Gastrocnemius medialis (tissue), 4 donors: ENCODE results near the gene MYRF. TPM values are rescaled to one million over a fixed set of nuclear protein-coding genes. Genes with fewer than 3 reads are reported as not detected.

Experiments
- ATAC-seq, 2 donors: fragments of 150-250 bp; one replicate each; pipeline ENCODE4 v1.9.1; 2016
- DNase-seq, 2 donors: peaks; one replicate each; pipeline ENCODE4 v3.0.0-alpha.2; 2019
- H3K27ac ChIP-seq, 4 donors: fragments of 200-600 bp; sonication (generic); 1 replicate in 1 of 4; 2 replicates in 3 of 4; pipeline ENCODE4 v1.5.1; 2016 to 2018; ENCODE audit warnings: mild to moderate bottlenecking in 2 of 4, moderate library complexity in 1 of 4
- H3K27me3 ChIP-seq, 3 donors: fragments of 200-600 bp; sonication (generic) in 2 of 3; 1 replicate in 1 of 3; 2 replicates in 2 of 3; pipeline versions ENCODE4 v1.5.1 to v1.6.0; 2016 to 2019; ENCODE audit warnings: mild to moderate bottlenecking in 1 of 3, moderate library complexity in 1 of 3
- H3K36me3 ChIP-seq, 2 donors: fragments of 200-600 bp; sonication (generic) in 1 of 2; one replicate each; pipeline ENCODE4 v1.5.1; 2017 to 2018
- H3K4me1 ChIP-seq, 2 donors: fragments of 200-600 bp; sonication (generic) in 1 of 2; one replicate each; pipeline ENCODE4 v1.5.1; 2016 to 2017; ENCODE audit warnings: mild to moderate bottlenecking in 2 of 2
- H3K4me3 ChIP-seq, 4 donors: fragments of 200-600 bp; sonication (generic) in 3 of 4; 1 replicate in 1 of 4; 2 replicates in 3 of 4; pipeline ENCODE4 v1.5.1; 2016 to 2019; ENCODE audit warnings: mild to moderate bottlenecking in 2 of 4
- H3K9me3 ChIP-seq, 3 donors: fragments of 200-600 bp; sonication (generic) in 2 of 3; 1 replicate in 1 of 3; 2 replicates in 2 of 3; pipeline ENCODE4 v1.5.1; 2016 to 2019
- CTCF ChIP-seq, 5 experiments: fragments of 450-650 bp in 3 of 5; fragments of 200-600 bp in 2 of 5; sonication (generic) in 2 of 5; IDR thresholded peaks in 4 of 5; conservative IDR thresholded peaks in 1 of 5; 1 replicate in 4 of 5; 2 replicates in 1 of 5; pipeline ENCODE4 v1.5.1; 2016 to 2019; ENCODE audit warnings: antibody characterized with exemption in 5 of 5, mild to moderate bottlenecking in 3 of 5, moderate library complexity in 3 of 5
- POLR2A ChIP-seq, 2 donors: fragments of 450-650 bp; IDR thresholded peaks; one replicate each; pipeline ENCODE4 v1.6.1; 2017; ENCODE audit warnings: antibody characterized with exemption in 2 of 2, mild to moderate bottlenecking in 2 of 2, moderate library complexity in 2 of 2
- in situ Hi-C, 4 donors: fragments of 200-750 bp; cut with MboI; loops; one replicate each; pipeline versions ENCODE4 v1.15.0 to v1.8.0; 2017; ENCODE audit warnings: low sequenced_read_pairs in 4 of 4
- intact Hi-C: fragments of 100-400 bp; cut with DNase I; formaldehyde crosslinking; loops from one replicate; pipeline ENCODE4 v1.15.1; 2023; ENCODE audit warnings: low total_unique reads
- total RNA-seq, 4 donors: library from RNA; depleted of rRNA; stranded (reverse); fragments of >200 nt; gene quantifications; one replicate each; pipeline versions ENCODE4 v1.1.0 to v1.2.3, GENCODE V29; 2016

Gene MYRF
- total RNA-seq, 4 donors from 2014 or later = 0.07 TPM; not detected in 3

GRCh38 chr11:61764606-61765260 is 12.3 kb downstream of the MYRF start:
- Histone ChIP-seq H3K4me1 (no peaks in the 10 kb centered on the region), H3K9me3 (no peaks in the 10 kb centered on the region), H3K27ac (no peak overlapping the region), H3K36me3 (no peaks in the 10 kb centered on the region), H3K4me3 (no peak overlapping the region), H3K27me3 (peaks cover 7 to 17% (median 8%) of the 10 kb centered on the region in 3 donors)
- TF ChIP-seq CTCF (IDR thresholded peaks at IDR 0.05 in 4 of 5, conservative IDR thresholded peaks at IDR 0.05 in 1 of 5) (no peak), POLR2A (IDR thresholded peaks at IDR 0.05) (no peak)
- in situ Hi-C loops (no loop called here), intact Hi-C loops (no loop called here)
- DNase-seq (no peak), ATAC-seq (no peak)

DNA sequence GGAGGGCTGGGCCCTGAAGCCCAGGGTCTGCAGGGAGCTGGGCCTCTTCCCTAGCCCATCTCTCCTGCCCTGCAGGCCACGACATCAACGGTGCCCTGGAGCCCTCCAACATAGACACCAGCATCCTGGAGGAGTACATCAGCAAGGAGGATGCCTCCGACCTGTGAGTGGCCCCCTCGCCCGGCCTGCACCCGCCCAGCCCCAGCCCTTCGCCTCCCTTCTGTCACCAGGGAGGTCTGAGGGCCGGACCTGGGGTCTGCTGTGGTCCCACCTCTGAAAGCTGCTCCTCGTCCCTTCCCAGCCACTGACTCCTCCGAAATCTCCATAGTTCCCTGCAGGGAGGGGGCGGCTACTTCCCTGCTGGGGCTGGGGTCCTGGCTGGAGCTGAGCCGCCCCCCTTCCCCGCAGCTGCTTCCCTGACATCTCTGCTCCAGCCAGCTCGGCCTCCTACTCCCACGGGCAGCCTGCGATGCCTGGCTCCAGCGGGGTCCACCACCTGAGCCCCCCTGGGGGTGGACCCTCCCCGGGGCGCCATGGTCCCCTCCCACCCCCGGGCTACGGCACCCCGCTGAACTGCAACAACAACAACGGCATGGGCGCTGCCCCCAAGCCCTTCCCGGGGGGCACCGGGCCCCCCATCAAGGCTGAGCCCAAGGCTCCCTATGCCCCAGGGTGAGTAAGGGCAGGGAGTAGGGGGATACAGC is 13.3 kb downstream of the MYRF start:
- no peak for TF ChIP-seq CTCF (IDR thresholded peaks at IDR 0.05 in 4 of 5, conservative IDR thresholded peaks at IDR 0.05 in 1 of 5)
- TF ChIP-seq POLR2A (IDR thresholded peaks at IDR 0.05) = no peak
- in situ Hi-C loops = no loop called here

GRCh38 chr11:61766353-61766841 is 14.0 kb downstream of the MYRF start:
- DNase-seq (no peak), ATAC-seq (no peak)
- Histone ChIP-seq H3K36me3 (no peaks in the 10 kb centered on the region), H3K9me3 (no peaks in the 10 kb centered on the region), H3K27me3 (peaks cover 3 to 17% (median 8%) of the 10 kb centered on the region in 3 donors), H3K4me3 (no peak overlapping the region), H3K27ac (no peak overlapping the region), H3K4me1 (no peaks in the 10 kb centered on the region)
- in situ Hi-C loops = no loop called here
- intact Hi-C loops = no loop called here
- TF ChIP-seq POLR2A (IDR thresholded peaks at IDR 0.05) = no peak
- TF ChIP-seq CTCF (IDR thresholded peaks at IDR 0.05 in 4 of 5, conservative IDR thresholded peaks at IDR 0.05 in 1 of 5) = no peak

More for the DNA sequence above, 13.3 kb downstream of the MYRF start:
- intact Hi-C loops = no loop called here
- no peaks in the 10 kb centered on the region for H3K9me3 ChIP-seq
- no peak overlapping the region for H3K4me3 ChIP-seq
- no peaks in the 10 kb centered on the region for H3K4me1 ChIP-seq
- H3K27me3 ChIP-seq = peaks cover 7 to 17% (median 8%) of the 10 kb centered on the region in 3 donors
- DNase-seq (no peak), ATAC-seq (no peak)
- H3K27ac ChIP-seq = no peak overlapping the region
- no peaks in the 10 kb centered on the region for H3K36me3 ChIP-seq

GRCh38 chr11:61768376-61769076 is 16.1 kb downstream of the MYRF start:
- H3K4me1 ChIP-seq = no peaks in the 10 kb centered on the region
- no peaks in the 10 kb centered on the region for H3K36me3 ChIP-seq
- no peaks in the 10 kb centered on the region for H3K9me3 ChIP-seq
- no peak for DNase-seq
- no peak overlapping the region for H3K27ac ChIP-seq
- no peak for ATAC-seq
- H3K4me3 ChIP-seq = no peak overlapping the region
- in situ Hi-C loops (no loop called here), intact Hi-C loops (no loop called here)
- no peak for TF ChIP-seq CTCF (IDR thresholded peaks at IDR 0.05 in 4 of 5, conservative IDR thresholded peaks at IDR 0.05 in 1 of 5)
- TF ChIP-seq POLR2A (IDR thresholded peaks at IDR 0.05) = no peak
- H3K27me3 ChIP-seq = peaks cover 0 to 7% (median 3%) of the 10 kb centered on the region in 3 donors
